DND-41 (cell line): ENCODE measurements around the gene UQCC2.

Experiments
- ATAC-seq: fragments of 200-7000 bp; cut with Tn5 transposase; 3 replicates; pipeline ENCODE4 v1.9.1; 2021; ENCODE audit warnings: low read depth; ENCODE audit not compliant: insufficient read depth
- DNase-seq: peaks from one replicate; pipeline ENCODE4 v3.0.0-alpha.2; 2020
- H2AFZ ChIP-seq: 2 replicates; pipeline ENCODE4 v1.6.0; 2012; ENCODE audit warnings: low read depth, low read length
- H3K27ac ChIP-seq: 2 replicates; pipeline ENCODE4 v1.5.1; 2012; ENCODE audit warnings: low read length, inconsistent platforms
- H3K27me3 ChIP-seq: fragments of 200-600 bp; sonication (generic); 2 replicates; pipeline ENCODE4 v1.6.0; 2012; ENCODE audit warnings: low read length, mild to moderate bottlenecking, inconsistent platforms; ENCODE audit not compliant: insufficient read depth, poor library complexity
- H3K36me3 ChIP-seq: 2 replicates; pipeline ENCODE4 v1.5.1; 2012; ENCODE audit warnings: low read length, inconsistent platforms; ENCODE audit not compliant: insufficient read depth
- H3K4me1 ChIP-seq: 2 replicates; pipeline ENCODE4 v1.5.1; 2012; ENCODE audit warnings: mild to moderate bottlenecking, low read length; ENCODE audit not compliant: insufficient read depth
- H3K4me2 ChIP-seq: 2 replicates; pipeline ENCODE4 v1.6.0; 2012; ENCODE audit warnings: mild to moderate bottlenecking, moderate library complexity, low read length, inconsistent platforms; ENCODE audit not compliant: insufficient read depth
- H3K4me3 ChIP-seq, 2 experiments: fragments of 200-600 bp in 1 of 2; shearing (Covaris generic) in 1 of 2; 2 replicates each; pipeline ENCODE4 v1.5.1; 2012 to 2016; ENCODE audit warnings: inconsistent platforms in 2 of 2, low read length in 2 of 2, mild to moderate bottlenecking in 2 of 2, low read depth in 1 of 2, moderate library complexity in 1 of 2
- H3K79me2 ChIP-seq: 2 replicates; pipeline ENCODE4 v1.6.0; 2012; ENCODE audit warnings: low read length, inconsistent platforms; ENCODE audit not compliant: insufficient read depth
- H3K9ac ChIP-seq: 2 replicates; pipeline ENCODE4 v1.6.0; 2012; ENCODE audit warnings: low read depth, mild to moderate bottlenecking, inconsistent platforms, low read length, moderate library complexity
- H3K9me3 ChIP-seq: 2 replicates; pipeline ENCODE4 v1.5.1; 2012; ENCODE audit warnings: low read length, moderate library complexity, mild to moderate bottlenecking, inconsistent platforms; ENCODE audit not compliant: insufficient read depth, severe bottlenecking
- H4K20me1 ChIP-seq: 2 replicates; pipeline ENCODE4 v1.6.0; 2012; ENCODE audit warnings: low read length; ENCODE audit not compliant: insufficient read depth
- EZH2 ChIP-seq: IDR thresholded peaks from 3 replicates; pipeline ENCODE4 v1.6.1; 2012; ENCODE audit warnings: borderline replicate concordance, low read depth, mild to moderate bottlenecking, moderate library complexity, low read length, inconsistent platforms; ENCODE audit not compliant: severe bottlenecking
- TF ChIP-seq, protein P1 (sequence below): IDR thresholded peaks from 2 replicates; pipeline ENCODE4 v1.5.1; 2012; ENCODE audit warnings: borderline replicate concordance, low read length, moderate library complexity, mild to moderate bottlenecking; ENCODE audit not compliant: poor library complexity, severe bottlenecking; ENCODE audit errors: extremely low read depth

UQCC2 gene

DNA sequence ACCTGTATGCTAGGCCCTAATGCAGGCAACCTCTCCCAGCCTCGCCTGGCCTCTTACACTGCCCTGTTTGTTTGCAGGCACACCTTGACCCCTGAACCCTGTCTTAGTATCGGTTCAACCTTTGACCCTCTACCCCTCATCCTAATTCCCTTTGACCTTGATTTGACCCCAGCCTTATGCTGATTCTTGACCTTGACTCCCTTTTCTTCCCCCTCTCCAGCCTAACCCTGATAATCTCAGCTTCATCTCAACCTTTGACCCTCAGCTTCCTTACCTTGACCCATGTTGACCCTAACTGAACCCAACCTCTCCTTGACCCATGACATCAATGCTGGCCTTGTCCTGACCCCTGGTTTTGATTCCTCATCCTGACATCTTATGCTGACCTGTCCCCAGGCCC lies 33.8 kb downstream of the UQCC2 start:
- DNase-seq (no peak), ATAC-seq (no peak)
- Histone ChIP-seq H3K27ac (no peak overlapping the region), H3K4me1 (no peaks in the 10 kb centered on the region), H3K4me2 (no peak overlapping the region), H3K4me3 (no peak overlapping the region), H3K79me2 (no peaks in the 10 kb centered on the region), H3K27me3 (no peaks in the 10 kb centered on the region), H4K20me1 (peaks cover 3% of the 10 kb centered on the region; the same call in 1 of the 2 replicates), H3K9me3 (no peaks in the 10 kb centered on the region), H3K36me3 (peaks cover 84% of the 10 kb centered on the region), H3K9ac (no peak overlapping the region), H2AFZ (no peak overlapping the region)
- TF ChIP-seq, protein P1, sequence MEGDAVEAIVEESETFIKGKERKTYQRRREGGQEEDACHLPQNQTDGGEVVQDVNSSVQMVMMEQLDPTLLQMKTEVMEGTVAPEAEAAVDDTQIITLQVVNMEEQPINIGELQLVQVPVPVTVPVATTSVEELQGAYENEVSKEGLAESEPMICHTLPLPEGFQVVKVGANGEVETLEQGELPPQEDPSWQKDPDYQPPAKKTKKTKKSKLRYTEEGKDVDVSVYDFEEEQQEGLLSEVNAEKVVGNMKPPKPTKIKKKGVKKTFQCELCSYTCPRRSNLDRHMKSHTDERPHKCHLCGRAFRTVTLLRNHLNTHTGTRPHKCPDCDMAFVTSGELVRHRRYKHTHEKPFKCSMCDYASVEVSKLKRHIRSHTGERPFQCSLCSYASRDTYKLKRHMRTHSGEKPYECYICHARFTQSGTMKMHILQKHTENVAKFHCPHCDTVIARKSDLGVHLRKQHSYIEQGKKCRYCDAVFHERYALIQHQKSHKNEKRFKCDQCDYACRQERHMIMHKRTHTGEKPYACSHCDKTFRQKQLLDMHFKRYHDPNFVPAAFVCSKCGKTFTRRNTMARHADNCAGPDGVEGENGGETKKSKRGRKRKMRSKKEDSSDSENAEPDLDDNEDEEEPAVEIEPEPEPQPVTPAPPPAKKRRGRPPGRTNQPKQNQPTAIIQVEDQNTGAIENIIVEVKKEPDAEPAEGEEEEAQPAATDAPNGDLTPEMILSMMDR: no peak

DNA sequence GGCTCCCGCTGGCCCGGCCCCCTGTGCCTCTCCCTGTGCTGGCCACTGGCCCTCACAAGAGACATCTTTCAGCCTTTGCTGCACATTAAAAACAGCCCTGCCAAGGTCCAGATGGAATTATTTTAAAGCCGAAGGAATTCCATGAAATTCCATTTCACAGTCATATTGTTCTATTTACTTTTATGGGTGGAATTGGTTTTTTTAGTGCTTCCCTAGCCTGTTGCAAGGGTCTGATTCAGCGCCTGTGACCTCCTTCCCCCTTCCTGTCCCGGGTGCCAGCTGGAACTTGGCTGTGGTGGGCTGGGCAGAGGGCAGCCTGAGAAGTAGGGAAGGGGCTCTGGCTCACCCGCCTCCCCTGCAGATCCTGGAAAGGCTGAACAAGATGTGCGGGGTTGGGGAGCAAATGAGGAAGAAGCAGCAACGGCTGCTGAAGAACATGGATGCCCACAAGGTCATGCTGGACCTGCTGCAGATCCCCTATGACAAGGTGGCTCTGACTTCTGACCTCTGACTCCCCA lies 34.3 kb downstream of the UQCC2 start:
- Histone ChIP-seq H3K9ac (no peak overlapping the region), H3K9me3 (no peaks in the 10 kb centered on the region), H3K27me3 (no peaks in the 10 kb centered on the region), H3K27ac (no peak overlapping the region), H3K79me2 (no peaks in the 10 kb centered on the region), H3K36me3 (peaks cover 81% of the 10 kb centered on the region), H3K4me3 (no peak overlapping the region), H2AFZ (no peak overlapping the region), H3K4me1 (no peaks in the 10 kb centered on the region), H3K4me2 (no peak overlapping the region), H4K20me1 (peaks cover 3% of the 10 kb centered on the region; the same call in 1 of the 2 replicates)
- DNase-seq: no peak
- TF ChIP-seq EZH2: no peak
- TF ChIP-seq, protein P1: no peak
- ATAC-seq: no peak

DNA sequence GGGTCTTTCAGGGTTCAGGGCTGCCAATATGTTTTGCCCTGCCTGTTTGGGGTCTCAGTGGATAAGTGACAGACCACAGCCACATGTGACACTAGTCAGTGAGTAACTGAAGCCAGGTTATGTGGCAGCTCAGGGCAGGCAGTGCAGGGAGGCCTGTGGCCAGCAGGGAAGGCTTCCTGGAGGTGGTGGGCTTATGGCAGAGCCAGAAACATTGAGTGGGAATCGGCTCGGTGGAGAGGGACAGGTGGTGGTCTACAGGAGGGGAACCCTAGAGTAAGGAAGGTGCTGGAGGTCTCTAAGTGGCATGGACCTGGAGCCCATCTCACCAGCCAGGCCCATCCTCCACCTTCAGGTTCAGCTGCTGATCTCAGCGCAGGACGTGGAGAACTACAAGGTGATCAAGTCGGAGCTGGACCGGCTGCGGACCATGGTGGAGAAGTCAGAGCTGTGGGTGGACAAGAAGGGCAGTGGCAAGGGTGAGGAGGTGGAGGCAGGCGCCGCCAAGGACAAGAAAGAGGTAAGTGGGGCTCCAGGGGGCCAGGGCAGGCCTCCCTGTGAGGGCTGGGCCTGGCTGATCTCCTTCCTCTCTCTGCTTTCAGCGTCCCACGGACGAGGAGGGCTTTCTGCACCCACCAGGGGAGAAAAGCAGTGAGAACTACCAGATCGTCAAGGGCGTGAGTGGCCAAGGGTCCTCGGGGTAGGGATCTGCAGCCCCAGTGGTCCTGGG lies 34.9 kb downstream of the UQCC2 start:
- Histone ChIP-seq H4K20me1 (peaks cover 3% of the 10 kb centered on the region; the same call in 1 of the 2 replicates), H3K4me1 (no peaks in the 10 kb centered on the region), H3K9ac (no peak overlapping the region), H3K9me3 (no peaks in the 10 kb centered on the region), H3K36me3 (peaks cover 80% of the 10 kb centered on the region), H3K79me2 (no peaks in the 10 kb centered on the region), H3K27me3 (no peaks in the 10 kb centered on the region), H3K4me2 (no peak overlapping the region), H3K4me3 (no peak overlapping the region), H3K27ac (no peak overlapping the region), H2AFZ (no peak overlapping the region)
- no peak for TF ChIP-seq EZH2
- TF ChIP-seq, protein P1: no peak
- no peak for DNase-seq
- no peak for ATAC-seq
